Fibroblast of lung (primary cell): ENCODE data around the gene TLCD4.

Experiments used
- EZH2 ChIP-seq: IDR thresholded peaks from 2 replicates; pipeline ENCODE4 v1.5.1; 2012; ENCODE audit warnings: low read length, control low read depth, mild to moderate bottlenecking; ENCODE audit errors: missing control alignments
- TF ChIP-seq, protein P1 (sequence below), 2 donors: IDR thresholded peaks in 1 of 2; conservative IDR thresholded peaks in 1 of 2; 1 replicate in 1 of 2; 2 replicates in 1 of 2; pipeline ENCODE4 v1.5.1; 2011 to 2012; ENCODE audit warnings: low read length in 2 of 2, control low read depth in 1 of 2, inconsistent platforms in 1 of 2, low read depth in 1 of 2, mild to moderate bottlenecking in 1 of 2

DNA sequence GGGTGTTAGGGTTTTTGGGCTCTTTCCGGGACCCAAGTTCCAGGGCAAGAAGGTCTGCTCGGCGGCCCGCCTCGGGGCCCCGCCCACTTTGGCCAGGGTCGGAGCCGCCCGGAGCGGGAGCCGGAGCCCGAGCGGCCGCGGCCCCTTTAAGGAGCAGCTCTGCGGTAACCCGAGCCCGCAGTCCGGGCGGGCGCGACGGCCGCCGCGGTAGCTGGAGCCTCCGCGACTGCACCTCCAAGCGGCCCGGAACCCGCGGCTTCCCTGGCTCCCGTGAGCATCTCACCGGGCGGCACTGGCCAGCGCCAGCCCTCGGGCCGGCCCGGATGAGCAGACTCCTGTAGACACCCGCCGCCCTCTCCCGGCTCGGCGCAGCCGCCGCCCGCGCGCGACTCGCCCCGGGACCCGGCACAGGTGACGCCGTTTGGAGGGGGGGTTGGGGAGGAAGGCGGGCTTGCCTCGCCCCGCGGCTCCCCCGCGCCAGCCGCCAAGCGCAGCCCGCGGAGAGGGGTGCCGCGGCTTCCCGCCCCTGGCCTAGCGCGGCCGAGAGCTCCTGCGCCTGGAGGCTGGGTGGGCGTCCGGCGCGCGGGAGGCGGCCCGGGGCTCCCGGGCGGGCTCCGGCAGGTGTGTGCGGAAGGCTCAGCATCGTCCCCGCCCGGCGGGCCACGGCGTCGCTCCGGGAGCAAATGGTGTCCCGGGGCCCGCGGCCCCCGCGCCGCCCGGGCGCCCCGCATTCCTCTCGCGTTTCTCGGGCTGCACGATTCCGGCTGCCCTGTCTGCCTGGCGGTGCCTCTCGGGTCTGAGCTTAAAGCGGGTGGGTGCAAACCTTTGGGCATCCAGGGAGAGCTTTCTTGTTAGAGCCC is at the start of gene TLCD4:
- TF ChIP-seq EZH2: peak; percentile 53
- TF ChIP-seq, protein P1, sequence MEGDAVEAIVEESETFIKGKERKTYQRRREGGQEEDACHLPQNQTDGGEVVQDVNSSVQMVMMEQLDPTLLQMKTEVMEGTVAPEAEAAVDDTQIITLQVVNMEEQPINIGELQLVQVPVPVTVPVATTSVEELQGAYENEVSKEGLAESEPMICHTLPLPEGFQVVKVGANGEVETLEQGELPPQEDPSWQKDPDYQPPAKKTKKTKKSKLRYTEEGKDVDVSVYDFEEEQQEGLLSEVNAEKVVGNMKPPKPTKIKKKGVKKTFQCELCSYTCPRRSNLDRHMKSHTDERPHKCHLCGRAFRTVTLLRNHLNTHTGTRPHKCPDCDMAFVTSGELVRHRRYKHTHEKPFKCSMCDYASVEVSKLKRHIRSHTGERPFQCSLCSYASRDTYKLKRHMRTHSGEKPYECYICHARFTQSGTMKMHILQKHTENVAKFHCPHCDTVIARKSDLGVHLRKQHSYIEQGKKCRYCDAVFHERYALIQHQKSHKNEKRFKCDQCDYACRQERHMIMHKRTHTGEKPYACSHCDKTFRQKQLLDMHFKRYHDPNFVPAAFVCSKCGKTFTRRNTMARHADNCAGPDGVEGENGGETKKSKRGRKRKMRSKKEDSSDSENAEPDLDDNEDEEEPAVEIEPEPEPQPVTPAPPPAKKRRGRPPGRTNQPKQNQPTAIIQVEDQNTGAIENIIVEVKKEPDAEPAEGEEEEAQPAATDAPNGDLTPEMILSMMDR (conservative IDR thresholded peaks at IDR 0.05 in 1 of 2, IDR thresholded peaks at IDR 0.05 in 1 of 2; ENCODE audit: low read depth in 1 of 2, low read length in 2 of 2): no peak
